ENCODE results near the gene IGFALS.

The IGFALS gene

DNA sequence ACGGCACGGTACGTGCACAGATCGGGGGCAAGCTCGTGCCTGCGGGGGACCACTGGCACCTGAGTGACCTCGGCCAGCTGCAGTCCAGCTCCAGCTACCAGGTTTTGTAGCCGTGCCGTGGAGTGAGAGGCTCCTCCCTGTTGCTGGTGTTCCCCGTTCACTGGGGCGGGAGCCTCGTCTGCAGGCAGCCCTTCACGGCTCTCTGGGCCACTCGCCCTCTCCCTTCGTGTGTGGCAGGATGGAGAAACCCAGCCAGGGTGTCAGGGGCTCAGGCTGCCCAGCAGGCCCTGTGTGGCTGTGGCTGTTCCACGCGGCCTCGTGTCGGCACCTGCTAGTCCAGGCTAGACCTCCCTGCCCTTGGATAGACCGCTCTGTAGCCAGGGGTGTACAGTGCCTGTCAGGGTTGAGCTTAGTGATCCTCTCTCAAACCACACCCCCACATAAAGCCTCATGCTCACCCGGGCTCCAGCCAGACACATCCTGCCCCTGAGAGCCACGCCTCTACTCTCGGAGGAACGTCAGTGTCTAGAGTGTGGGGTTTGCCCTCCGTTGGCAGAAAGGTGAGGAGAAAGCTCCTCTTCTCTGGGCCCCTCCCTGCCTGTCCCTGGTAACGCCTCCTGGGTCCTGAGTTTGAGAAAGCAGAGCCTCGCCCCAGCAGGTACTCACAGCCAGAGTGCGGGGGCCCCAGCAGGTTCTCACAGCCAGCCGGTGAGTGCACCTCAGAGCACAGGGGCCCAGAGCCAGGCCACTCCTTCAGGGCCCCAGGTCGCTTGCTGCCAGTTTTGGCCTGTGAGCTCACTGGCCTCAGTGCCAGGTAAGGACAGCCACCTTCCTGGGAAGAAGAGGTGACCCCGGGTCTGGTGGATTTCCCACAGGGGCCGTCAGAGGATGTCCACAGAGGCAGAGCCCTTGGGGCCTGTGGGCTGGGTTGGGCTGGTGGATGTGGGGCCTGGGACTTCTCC is 49.8 kb downstream of the IGFALS start:
- no peak for DNase-seq (ENCODE audit: low spot score)

DNA sequence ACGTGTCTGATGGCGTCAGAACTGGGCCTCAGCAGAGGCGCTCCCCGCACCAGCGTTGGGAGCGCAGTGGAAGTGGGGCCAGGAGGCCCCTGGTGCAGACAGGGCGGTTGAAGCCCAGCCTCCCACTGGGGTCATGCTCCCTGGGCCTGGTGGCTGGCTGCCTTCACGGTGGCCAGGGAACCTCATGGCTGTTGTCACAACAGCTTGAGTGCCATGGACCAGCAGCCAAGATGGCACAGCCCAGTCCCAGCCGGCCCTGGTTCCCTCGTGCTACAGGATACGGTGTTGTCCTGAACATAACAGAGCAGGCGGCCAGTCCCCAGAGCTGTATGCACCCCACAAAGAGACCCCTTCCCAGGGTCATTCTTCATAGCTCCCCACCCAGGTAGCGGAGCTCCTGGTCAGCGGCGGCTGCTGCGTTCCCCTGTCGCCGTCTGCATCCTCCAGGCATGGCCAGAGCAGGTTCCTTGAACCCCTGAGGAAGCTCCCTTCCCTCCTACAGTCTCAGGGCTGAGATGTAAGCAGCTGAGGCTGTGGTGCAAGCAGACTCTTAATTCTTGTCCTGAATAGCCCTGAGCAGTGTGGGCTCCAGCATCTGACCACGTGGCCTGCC is 51.8 kb downstream of the IGFALS start:
- DNase-seq (ENCODE audit: low spot score) = no peak

DNA sequence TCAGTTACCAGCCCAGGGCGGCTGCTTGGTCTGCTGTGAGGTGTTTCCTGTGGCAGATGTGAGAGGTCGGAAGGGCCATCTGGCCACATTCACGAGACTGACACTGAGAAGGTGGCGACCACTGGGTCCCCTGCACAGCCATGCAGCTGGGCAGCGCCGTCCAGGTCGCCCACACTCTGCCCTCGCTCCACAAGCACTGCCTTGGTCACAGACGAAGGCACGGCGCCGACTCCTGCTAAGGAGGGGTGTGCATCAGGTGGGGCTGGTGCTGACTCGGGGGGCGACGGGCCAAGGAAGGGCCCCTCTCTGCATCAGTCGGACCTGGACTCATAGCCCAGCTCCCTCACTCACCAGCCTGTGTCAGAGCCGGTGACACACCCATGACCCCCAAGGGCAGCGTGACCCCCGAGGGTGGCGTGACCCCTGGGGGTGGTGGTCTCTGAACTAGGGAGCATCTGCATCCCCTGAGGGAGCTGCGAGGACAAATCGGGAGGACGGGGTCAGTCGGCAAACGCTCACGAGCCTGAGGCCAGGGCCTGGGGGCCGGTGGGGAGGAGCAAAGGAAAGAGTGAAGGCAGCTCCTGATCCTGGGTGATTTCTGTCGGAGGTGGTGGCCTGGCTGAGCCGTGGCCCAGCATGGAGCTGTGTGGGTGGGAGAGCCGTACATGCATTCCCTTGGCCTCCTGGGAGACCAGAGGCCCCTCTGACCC is 52.6 kb downstream of the IGFALS start:
- no peak for DNase-seq (ENCODE audit: low spot score)

Measured in germinal center (tissue), 1 donor.